SK-N-DZ (cell line): ENCODE results near the gene LANCL2.
"Not testable (repeated sequence)": the region's sequence is repeated elsewhere in the genome, so short reads cannot be mapped to it uniquely, and the experiment has no call there.

Source experiments
- DNase-seq: peaks from one replicate; pipeline ENCODE4 v3.0.0-alpha.2; 2015; ENCODE audit warnings: low spot score

LANCL2 gene

GRCh38 chr7:55469721-55470120 lies 104.6 kb downstream of the LANCL2 start:
- no peak for DNase-seq

DNA sequence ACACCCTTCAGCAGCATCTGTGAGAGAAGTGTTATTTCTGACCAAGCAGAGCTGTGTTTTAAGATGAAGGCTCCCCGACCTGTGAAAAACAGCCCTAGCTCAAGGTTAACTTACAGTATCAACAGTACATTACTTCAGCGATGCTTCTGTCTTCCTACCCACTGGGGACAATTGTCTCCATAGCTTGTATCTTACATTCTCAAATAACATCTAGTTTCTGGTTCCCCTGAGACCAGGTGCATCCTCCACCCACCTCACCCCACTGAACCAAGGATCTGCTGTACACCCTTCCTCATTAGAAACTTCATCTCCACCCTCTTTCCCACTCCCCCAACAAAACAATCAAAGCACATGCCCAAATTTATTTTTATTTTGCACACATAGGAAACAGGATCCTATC lies 105.1 kb downstream of the LANCL2 start:
- DNase-seq, result no peak

DNA sequence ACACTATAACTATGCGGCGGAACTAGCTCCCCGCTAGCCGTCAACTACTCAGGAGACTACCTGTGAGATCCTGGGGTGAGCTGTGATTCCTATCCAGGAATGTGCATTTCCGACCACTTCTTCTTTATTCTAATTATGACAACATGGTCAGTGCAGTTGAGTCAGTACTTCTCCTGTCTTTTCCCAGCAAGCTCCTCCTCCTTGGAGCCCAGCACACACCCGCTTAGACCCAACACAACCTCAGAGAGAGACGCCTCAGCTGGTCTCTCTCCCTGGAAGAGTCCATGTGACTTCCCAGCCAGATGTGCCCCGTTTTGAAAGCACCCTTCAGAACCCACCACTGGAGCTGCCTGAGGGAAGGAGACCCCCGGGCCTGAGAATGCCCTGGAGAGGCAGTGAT lies 106.5 kb downstream of the LANCL2 start:
- DNase-seq, result not testable (repeated sequence)

GRCh38 chr7:55472406-55472805 lies 107.3 kb downstream of the LANCL2 start:
- DNase-seq, result not testable (repeated sequence)

DNA sequence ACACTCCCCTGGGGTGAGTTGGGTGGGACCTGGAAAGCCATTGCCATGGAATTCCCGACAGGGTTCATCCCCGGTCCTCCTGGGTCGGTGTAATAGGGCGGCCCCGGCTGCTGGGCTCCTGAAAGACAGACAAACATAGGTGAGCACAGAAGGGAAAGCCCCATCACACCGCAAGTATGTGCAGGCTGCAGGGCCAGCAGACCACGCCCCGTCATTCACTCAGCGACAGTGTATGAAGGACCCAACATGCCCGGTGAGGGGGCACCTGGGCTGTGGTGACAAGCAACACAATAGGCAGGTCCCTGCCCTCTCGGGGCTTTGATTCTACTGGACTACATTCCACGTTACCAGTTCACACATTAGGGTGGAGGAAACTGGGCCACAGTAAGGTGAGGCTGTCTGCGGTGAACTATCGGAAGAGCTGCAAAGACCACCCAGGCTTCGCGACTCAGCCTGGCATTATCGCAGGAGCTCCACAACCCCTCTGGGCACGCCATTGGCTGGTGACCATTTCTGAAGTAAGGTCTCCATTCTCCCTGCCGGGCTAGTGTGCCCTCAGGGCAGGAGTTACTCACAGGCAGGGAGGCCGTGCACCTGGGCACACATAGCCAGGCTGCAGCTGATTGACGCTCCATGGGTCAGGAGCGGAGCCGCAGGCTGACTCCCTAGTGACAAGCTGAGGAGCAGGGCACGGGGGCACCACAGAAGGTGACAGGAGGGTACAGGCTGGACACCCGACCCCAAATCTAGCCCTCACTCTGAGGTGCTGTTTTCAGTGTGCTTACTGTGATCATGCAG lies 108.0 kb downstream of the LANCL2 start:
- no peak for DNase-seq

DNA sequence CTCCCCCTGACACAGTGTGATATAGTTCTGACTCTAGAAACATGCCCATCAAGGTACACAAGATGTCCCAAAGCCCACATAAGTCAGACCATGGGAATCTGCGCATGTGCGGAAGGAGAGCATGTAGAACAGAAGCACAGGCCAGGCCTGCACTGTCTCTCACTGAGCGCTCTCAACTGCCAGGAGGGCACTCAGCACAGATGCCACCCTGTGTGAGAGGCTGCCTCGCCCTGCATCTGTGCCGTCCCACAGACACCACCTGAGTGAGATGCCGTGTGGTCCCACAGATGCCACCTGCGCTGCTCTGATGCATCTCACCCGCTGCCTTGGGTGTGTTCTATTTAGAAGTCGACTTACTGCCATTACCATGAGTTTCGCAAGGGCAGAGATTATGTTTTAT lies 108.8 kb downstream of the LANCL2 start:
- DNase-seq, result no peak

DNA sequence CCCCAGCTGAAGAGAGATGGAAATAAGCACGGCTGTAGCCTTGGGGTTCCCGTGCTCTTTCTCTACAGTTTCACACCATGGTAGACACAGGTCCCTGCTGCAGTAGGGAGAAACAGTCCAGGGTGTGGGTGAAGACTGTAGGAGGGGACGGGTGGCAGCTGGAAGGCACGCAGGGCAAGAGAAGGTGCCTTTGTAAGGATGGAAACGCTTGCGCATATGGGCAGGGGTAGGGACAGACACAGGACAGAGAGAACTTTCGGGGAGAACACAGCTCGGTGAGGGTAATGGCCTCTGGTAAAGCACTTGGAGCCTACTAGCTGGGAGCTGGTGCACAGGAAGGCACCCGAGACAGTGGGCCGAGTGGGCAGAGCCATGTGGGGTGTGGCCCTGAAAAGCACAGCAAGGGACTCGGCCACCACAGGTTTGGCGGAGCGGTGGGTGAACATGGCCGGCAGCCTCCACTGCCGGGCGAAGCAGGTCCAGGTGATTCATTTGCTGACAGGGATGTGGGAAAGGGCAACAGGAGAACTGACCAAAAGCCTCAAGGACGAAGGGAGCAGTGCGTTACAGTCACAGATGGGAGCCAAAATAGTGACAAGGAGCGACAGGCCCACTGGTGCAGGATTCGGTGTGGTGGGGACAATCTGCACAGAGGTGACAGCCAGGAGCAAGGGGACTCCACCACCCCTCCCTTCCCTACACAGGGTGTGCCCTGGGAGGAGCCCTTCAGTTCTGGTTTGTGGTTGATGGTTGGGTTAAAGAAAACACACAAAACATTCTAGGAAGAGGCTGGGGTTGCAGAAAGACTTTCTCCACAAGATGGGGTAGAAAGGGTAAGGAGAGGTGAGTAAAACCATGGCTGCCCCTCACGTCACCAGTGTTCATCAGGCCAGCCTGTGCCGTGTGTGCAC lies 110.1 kb downstream of the LANCL2 start:
- DNase-seq, result no peak

DNA sequence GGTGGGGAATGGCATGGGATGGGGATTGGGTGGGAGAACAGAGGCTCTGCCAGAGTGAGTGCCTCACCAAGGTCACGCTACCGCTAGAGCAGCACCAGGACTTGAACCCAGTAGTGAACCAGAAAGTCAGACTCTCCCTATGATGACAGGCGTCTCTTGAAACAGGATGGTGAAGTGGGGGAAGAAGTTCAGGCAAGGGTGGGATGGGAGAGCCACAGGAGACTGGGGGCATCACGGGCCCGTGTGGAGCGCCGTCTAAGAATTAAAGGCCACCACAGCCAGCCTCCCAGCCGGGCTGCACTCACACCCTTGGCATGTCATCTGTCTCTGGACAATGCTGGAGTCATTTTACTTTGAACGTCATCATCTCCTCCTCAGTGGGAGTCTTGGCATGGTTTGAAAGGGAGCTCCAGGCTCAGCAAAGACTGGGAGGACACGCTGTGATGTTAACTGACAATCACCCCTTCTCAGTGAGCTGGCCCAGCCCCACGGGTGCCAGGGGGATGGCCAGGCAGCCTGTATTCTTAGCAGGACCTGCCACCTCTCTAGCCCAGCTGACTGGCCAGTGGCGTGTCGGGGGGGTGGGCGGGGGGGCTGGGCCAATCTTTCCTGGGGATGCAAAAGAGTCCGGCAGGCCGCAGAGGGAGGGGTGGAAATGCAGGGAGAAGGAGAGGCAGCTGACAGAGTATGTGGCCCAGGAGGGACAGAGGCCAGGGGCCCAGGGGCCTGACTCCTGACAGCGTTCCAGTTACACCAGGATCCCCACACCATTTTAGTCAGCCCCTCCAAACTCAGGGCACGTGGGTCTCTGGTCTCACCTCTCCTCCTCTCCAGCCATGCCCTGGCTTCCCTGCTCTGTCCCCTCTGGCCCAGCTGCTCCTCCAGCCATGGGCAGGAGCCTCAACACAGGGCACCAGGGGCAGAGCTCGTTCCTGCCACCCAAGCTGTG lies 111.0 kb downstream of the LANCL2 start:
- no peak for DNase-seq

GRCh38 chr7:55476852-55477780 lies 112.0 kb downstream of the LANCL2 start:
- no peak for DNase-seq

- no peak for DNase-seq
Observed at GRCh38 chr7:55477781-55478374, 112.7 kb downstream of the LANCL2 start.

DNA sequence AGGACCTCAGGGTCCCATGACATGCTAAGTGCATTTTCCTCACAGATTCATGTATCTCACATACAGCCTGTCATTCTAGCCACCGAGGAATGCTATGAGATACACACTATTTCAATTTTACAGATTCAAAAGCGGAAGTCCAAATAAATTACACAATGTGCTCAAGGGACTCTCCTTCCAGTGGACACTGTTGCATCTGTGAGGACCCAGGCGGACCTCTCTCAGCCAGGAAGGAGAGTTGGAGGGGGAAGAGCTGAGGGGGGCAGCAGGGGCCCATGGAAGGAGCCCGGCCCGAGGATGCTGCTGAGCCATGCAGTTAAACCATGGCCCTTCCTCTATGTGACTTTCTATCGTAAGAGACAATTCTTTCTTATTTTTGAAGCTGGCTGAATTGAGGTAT lies 113.6 kb downstream of the LANCL2 start:
- DNase-seq, result no peak

GRCh38 chr7:55481155-55481554 lies 116.0 kb downstream of the LANCL2 start:
- no peak for DNase-seq

DNA sequence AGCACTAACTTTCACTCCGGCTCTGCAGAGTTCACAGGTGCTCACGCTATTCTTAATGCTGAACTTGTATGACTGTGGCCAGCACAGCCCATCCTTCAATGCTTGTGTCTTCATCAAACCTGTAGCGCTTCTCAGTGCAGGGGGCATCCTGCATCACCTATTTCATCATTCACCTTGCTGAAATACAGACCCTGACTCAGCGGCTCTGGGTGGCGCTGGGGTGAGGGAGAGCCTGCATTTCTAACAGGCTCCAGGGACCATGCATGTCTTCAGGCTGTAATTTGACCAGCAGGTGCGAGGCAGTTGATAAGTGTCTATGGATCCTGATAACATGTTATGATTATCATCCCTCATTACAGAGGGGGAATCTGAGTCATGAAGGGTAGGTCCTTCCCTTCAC lies 117.9 kb downstream of the LANCL2 start:
- DNase-seq, result no peak
